IMR-90 (cell line): ENCODE results near the gene MED12L. TPM values are rescaled to one million over a fixed set of nuclear protein-coding genes. Genes with fewer than 3 reads are reported as not detected.

Source experiments
- ATAC-seq: fragments of 200-7000 bp; cut with Tn5 transposase; 2 replicates; pipeline ENCODE4 v1.9.1; 2020; ENCODE audit warnings: low read depth, mild to moderate bottlenecking, moderate library complexity
- BruUV-seq: library from RNA; stranded (reverse); fragments of 400-500 nt; replicated peaks from 2 replicates; lab custom pipeline; 2021; lab: Mats Ljungman, UMichigan
- CTCF ChIA-PET: fragments of 300-600 bp; formaldehyde crosslinking; extraction: SDS; loops from one replicate; lab custom pipeline; 2021; ENCODE audit warnings: antibody characterized with exemption; lab: Yijun Ruan, JAX
- POLR2A ChIA-PET: fragments of 300-600 bp; sonication (Branson Sonifier 250); formaldehyde crosslinking; loops from one replicate; lab custom pipeline; 2022; ENCODE audit warnings: antibody characterized with exemption; ENCODE audit not compliant: unreplicated experiment; lab: Charles Lee
- DNase-seq: peaks from one replicate; pipeline ENCODE4 v3.0.0; 2013
- H2AFZ ChIP-seq: replicated peaks from 2 replicates; pipeline ENCODE3; 2013; ENCODE audit warnings: low read length, mild to moderate bottlenecking; ENCODE audit not compliant: poor library complexity
- H2AK5ac ChIP-seq: 2 replicates; pipeline ENCODE4 v1.6.1; 2013; ENCODE audit warnings: low read depth, low read length, inconsistent platforms
- H2AK9ac ChIP-seq: replicated peaks from 2 replicates; pipeline ENCODE3; 2013; ENCODE audit warnings: mild to moderate bottlenecking, low read depth, low read length, moderate library complexity; ENCODE audit not compliant: poor library complexity
- H2BK120ac ChIP-seq: 2 replicates; pipeline ENCODE4 v1.6.1; 2013; ENCODE audit warnings: low read depth, low read length, inconsistent platforms
- H2BK15ac ChIP-seq: 3 replicates; pipeline ENCODE4 v1.6.1; 2013; ENCODE audit warnings: low read depth, low read length, inconsistent platforms
- H2BK20ac ChIP-seq: 2 replicates; pipeline ENCODE4 v1.6.1; 2013; ENCODE audit warnings: low read depth, mild to moderate bottlenecking, inconsistent platforms, low read length, moderate library complexity
- H2BK5ac ChIP-seq: 2 replicates; pipeline ENCODE4 v1.6.1; 2013; ENCODE audit warnings: mild to moderate bottlenecking, low read depth, low read length, inconsistent platforms; ENCODE audit not compliant: poor library complexity, severe bottlenecking
- H3K14ac ChIP-seq: replicated peaks from 2 replicates; pipeline ENCODE4 v1.6.1; 2013; ENCODE audit warnings: low read depth, low read length, inconsistent platforms
- H3K18ac ChIP-seq: 2 replicates; pipeline ENCODE4 v1.6.1; 2013; ENCODE audit warnings: low read depth, low read length, control low read depth
- H3K23ac ChIP-seq: 2 replicates; pipeline ENCODE4 v1.6.1; 2013; ENCODE audit warnings: low read depth, low read length, inconsistent platforms
- H3K27ac ChIP-seq: 2 replicates; pipeline ENCODE4 v1.5.1; 2013; ENCODE audit warnings: mild to moderate bottlenecking, control low read depth, low read length; ENCODE audit not compliant: insufficient read depth
- H3K27me3 ChIP-seq: 2 replicates; pipeline ENCODE4 v1.6.1; 2013; ENCODE audit warnings: low read length; ENCODE audit not compliant: control insufficient read depth, insufficient read depth
- H3K36me3 ChIP-seq: 2 replicates; pipeline ENCODE4 v1.6.1; 2013; ENCODE audit warnings: low read length, mixed read lengths; ENCODE audit not compliant: control insufficient read depth, insufficient read depth
- H3K4ac ChIP-seq: 2 replicates; pipeline ENCODE4 v1.6.1; 2013; ENCODE audit warnings: low read depth, low read length, inconsistent platforms
- H3K4me1 ChIP-seq: 2 replicates; pipeline ENCODE4 v1.6.1; 2013; ENCODE audit warnings: low read length, mixed read lengths; ENCODE audit not compliant: control insufficient read depth, insufficient read depth
- H3K4me2 ChIP-seq: 2 replicates; pipeline ENCODE4 v1.6.1; 2013; ENCODE audit warnings: low read depth, mild to moderate bottlenecking, control low read depth, low read length, moderate library complexity
- H3K4me3 ChIP-seq: 2 replicates; pipeline ENCODE4 v1.5.1; 2013; ENCODE audit warnings: low read depth, mild to moderate bottlenecking, control low read depth, low read length, moderate library complexity; ENCODE audit not compliant: insufficient read depth
- H3K56ac ChIP-seq: 2 replicates; pipeline ENCODE4 v1.6.1; 2013; ENCODE audit warnings: low read length, inconsistent platforms; ENCODE audit not compliant: insufficient read depth; ENCODE audit errors: extremely low read depth
- H3K79me1 ChIP-seq, 2 experiments: 2 replicates each; pipeline ENCODE4 v1.6.1; 2013; ENCODE audit warnings: low read length in 2 of 2, inconsistent platforms in 1 of 2, low read depth in 1 of 2
- H3K9ac ChIP-seq: 2 replicates; pipeline ENCODE4 v1.6.1; 2013; ENCODE audit warnings: low read depth, low read length, control low read depth
- H3K9me1 ChIP-seq: 2 replicates; pipeline ENCODE4 v1.6.1; 2013; ENCODE audit warnings: low read length, inconsistent platforms; ENCODE audit not compliant: insufficient read depth
- H3K9me3 ChIP-seq: 2 replicates; pipeline ENCODE4 v1.6.1; 2013; ENCODE audit warnings: low read length; ENCODE audit not compliant: control insufficient read depth, insufficient read depth
- H4K20me1 ChIP-seq: 2 replicates; pipeline ENCODE4 v1.6.1; 2013; ENCODE audit warnings: low read length, inconsistent platforms; ENCODE audit not compliant: insufficient read depth
- H4K5ac ChIP-seq: 2 replicates; pipeline ENCODE4 v1.6.1; 2013; ENCODE audit warnings: mild to moderate bottlenecking, low read depth, low read length, control low read depth
- H4K8ac ChIP-seq, 2 experiments: 2 replicates each; pipeline ENCODE4 v1.6.1; 2013; ENCODE audit warnings: low read depth in 2 of 2, low read length in 2 of 2, control low read depth in 1 of 2, inconsistent platforms in 1 of 2
- H4K91ac ChIP-seq: 2 replicates; pipeline ENCODE4 v1.6.1; 2013; ENCODE audit warnings: low read depth, low read length, inconsistent platforms; ENCODE audit not compliant: insufficient read depth
- FOS ChIP-seq: fragments of 150-350 bp; IDR thresholded peaks from 2 replicates; pipeline ENCODE4 v1.6.1; 2016; ENCODE audit warnings: low read depth, low read length
- POLR2A ChIP-seq: IDR thresholded peaks from 2 replicates; pipeline ENCODE4 v1.6.1; 2012; ENCODE audit warnings: mild to moderate bottlenecking, low read depth, low read length
- RCOR1 ChIP-seq: IDR thresholded peaks from 2 replicates; pipeline ENCODE4 v1.6.1; 2012; ENCODE audit warnings: mild to moderate bottlenecking, low read length, improper control_type of control experiment; ENCODE audit not compliant: insufficient replicate concordance
- WGBS, 2 experiments: methylation state at CpG; one replicate each; pipeline versions ENCODE4 v1.1.5 to v1.1.7; 2013; ENCODE audit warnings: missing lambda C conversion rate in 2 of 2; ENCODE audit not compliant: insufficient read length in 1 of 2; ENCODE audit errors: extremely low coverage in 2 of 2; 5-methylcytosine and 5-hydroxymethylcytosine counted together
- dilution Hi-C: fragments of 300-500 bp; cut with HindIII; formaldehyde crosslinking; loops from one replicate; pipeline ENCODE4 v1.14.3; 2018; ENCODE audit warnings: low sequenced_read_pairs; ENCODE audit not compliant: unreplicated experiment
- in situ Hi-C: fragments of 300-500 bp; cut with MboI; formaldehyde crosslinking; loops from 3 replicates; pipeline ENCODE4 v1.14.3; 2019; ENCODE audit warnings: low sequenced_read_pairs, inconsistent platforms, mixed read lengths
- intact Hi-C: fragments of 100-400 bp; cut with micrococcal nuclease; formaldehyde crosslinking; loops from 2 replicates; pipeline ENCODE4 v1.10.0; 2022
- polyA plus RNA-seq, 3 experiments: library from polyadenylated mRNA; depleted of rRNA; stranded (reverse); fragments of >200 nt; gene quantifications; 2 replicates each; pipeline ENCODE4 v1.2.3, GENCODE V29; 2012; ENCODE audit warnings: low replicate concordance in 1 of 3
- total RNA-seq: library from RNA; depleted of rRNA; stranded (reverse); fragments of >200 nt; gene quantifications from 2 replicates; pipeline ENCODE4 v1.2.3, GENCODE V29; 2012
- TF ChIP-seq, protein P1 (sequence below): fragments of 150-350 bp; IDR thresholded peaks from 2 replicates; pipeline ENCODE4 v1.6.1; 2017; ENCODE audit warnings: mild to moderate bottlenecking, antibody characterized with exemption, low read length, low read depth
- TF ChIP-seq, protein P2 (sequence below): conservative IDR thresholded peaks from 2 replicates; pipeline ENCODE4 v1.5.1; 2012; ENCODE audit warnings: mild to moderate bottlenecking, low read depth, low read length, improper control_type of control experiment

MED12L gene
- total and polyA plus RNA-seq, 2 of the 4 experiments (the other 2 are of a cell fraction) = 0.05 to 0.18 TPM

- ATAC-seq = no peak
- Histone ChIP-seq H2BK20ac (no peak overlapping the region), H2BK15ac (no peak overlapping the region), H3K4me1 (no peaks in the 10 kb centered on the region), H3K9me3 (no peaks in the 10 kb centered on the region), H4K20me1 (no peaks in the 10 kb centered on the region), H4K5ac (no peak overlapping the region), H2AK5ac (no peak overlapping the region), H3K27ac (no peak overlapping the region), H3K4me2 (no peak overlapping the region), H3K79me1 (no peaks in the 10 kb centered on the region), H3K4ac (no peak overlapping the region), H3K14ac (no peak overlapping the region), H3K4me3 (no peak overlapping the region), H3K56ac (no peak overlapping the region), H4K91ac (no peak overlapping the region), H3K36me3 (no peaks in the 10 kb centered on the region), H2AK9ac (no peak overlapping the region), H2BK120ac (no peak overlapping the region), H2AFZ (no peak overlapping the region), H4K8ac (no peak overlapping the region), H3K23ac (no peak overlapping the region), H3K27me3 (peaks cover 17% of the 10 kb centered on the region), H3K18ac (no peak overlapping the region), H3K9me1 (no peaks in the 10 kb centered on the region), H3K9ac (no peak overlapping the region), H2BK5ac (no peak overlapping the region)
- ChIA-PET POLR2A (no interaction called here), CTCF (no interaction called here)
- no peak for TF ChIP-seq FOS
- no peak for TF ChIP-seq POLR2A
- no peak for TF ChIP-seq RCOR1
- TF ChIP-seq, protein P1, sequence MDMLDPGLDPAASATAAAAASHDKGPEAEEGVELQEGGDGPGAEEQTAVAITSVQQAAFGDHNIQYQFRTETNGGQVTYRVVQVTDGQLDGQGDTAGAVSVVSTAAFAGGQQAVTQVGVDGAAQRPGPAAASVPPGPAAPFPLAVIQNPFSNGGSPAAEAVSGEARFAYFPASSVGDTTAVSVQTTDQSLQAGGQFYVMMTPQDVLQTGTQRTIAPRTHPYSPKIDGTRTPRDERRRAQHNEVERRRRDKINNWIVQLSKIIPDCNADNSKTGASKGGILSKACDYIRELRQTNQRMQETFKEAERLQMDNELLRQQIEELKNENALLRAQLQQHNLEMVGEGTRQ = no peak
- TF ChIP-seq, protein P2, sequence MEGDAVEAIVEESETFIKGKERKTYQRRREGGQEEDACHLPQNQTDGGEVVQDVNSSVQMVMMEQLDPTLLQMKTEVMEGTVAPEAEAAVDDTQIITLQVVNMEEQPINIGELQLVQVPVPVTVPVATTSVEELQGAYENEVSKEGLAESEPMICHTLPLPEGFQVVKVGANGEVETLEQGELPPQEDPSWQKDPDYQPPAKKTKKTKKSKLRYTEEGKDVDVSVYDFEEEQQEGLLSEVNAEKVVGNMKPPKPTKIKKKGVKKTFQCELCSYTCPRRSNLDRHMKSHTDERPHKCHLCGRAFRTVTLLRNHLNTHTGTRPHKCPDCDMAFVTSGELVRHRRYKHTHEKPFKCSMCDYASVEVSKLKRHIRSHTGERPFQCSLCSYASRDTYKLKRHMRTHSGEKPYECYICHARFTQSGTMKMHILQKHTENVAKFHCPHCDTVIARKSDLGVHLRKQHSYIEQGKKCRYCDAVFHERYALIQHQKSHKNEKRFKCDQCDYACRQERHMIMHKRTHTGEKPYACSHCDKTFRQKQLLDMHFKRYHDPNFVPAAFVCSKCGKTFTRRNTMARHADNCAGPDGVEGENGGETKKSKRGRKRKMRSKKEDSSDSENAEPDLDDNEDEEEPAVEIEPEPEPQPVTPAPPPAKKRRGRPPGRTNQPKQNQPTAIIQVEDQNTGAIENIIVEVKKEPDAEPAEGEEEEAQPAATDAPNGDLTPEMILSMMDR = no peak
- intact Hi-C loops (no loop called here), dilution Hi-C loops (no loop called here), in situ Hi-C loops (no loop called here)
- BruUV-seq = no TSS peak
- no CpG with 5 or more reads among the region's 1 CpG for WGBS, 2 experiments
- DNase-seq = no peak
Observed at GRCh38 chr3:151074256-151074655, 11.2 kb upstream of the MED12L start.
